ENCODE data around the gene SMIM5. TPM values are rescaled to one million over a fixed set of nuclear protein-coding genes. Genes with fewer than 3 reads are reported as not detected.

The SMIM5 gene
- polyA plus RNA-seq, 1 donor from 2014 or later, result 0.59 TPM

DNA sequence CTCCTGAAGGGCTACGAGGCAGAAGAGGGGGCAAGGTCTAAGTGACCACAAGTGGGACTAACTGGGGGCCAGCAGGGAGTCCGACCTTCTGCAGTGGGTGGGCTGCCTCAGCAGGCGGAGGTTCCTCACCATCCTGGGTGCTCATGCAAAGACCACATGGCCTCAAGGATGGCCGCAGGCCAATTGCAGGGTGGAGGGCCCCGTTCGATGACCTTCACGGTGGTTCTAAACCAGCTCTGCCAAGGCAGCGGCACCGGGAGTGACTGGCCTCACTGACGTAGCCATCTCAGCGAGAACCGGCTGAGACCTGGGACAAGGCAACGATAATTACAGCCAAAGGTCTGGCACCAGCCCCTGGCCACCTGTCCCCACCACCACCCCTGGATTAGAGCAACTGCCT lies 5.7 kb downstream of the SMIM5 start:
- no peaks in the 10 kb centered on the region for H3K9me3 ChIP-seq (ENCODE audit: low read length)
- H3K27ac ChIP-seq (ENCODE audit: low read length), result no peak overlapping the region
- TF ChIP-seq POLR2AphosphoS5 (IDR thresholded peaks at IDR 0.05) (no peak), RAD21 (conservative IDR thresholded peaks at IDR 0.05) (no peak), TAF1 (IDR thresholded peaks at IDR 0.05; ENCODE audit: low read depth) (no peak), MXI1 (conservative IDR thresholded peaks at IDR 0.05; ENCODE audit: poor library complexity, severe bottlenecking) (no peak), SMC3 (conservative IDR thresholded peaks at IDR 0.05; ENCODE audit: poor library complexity) (no peak), EP300 (conservative IDR thresholded peaks at IDR 0.05; ENCODE audit: poor library complexity, severe bottlenecking) (no peak)
- TF ChIP-seq, protein P1, sequence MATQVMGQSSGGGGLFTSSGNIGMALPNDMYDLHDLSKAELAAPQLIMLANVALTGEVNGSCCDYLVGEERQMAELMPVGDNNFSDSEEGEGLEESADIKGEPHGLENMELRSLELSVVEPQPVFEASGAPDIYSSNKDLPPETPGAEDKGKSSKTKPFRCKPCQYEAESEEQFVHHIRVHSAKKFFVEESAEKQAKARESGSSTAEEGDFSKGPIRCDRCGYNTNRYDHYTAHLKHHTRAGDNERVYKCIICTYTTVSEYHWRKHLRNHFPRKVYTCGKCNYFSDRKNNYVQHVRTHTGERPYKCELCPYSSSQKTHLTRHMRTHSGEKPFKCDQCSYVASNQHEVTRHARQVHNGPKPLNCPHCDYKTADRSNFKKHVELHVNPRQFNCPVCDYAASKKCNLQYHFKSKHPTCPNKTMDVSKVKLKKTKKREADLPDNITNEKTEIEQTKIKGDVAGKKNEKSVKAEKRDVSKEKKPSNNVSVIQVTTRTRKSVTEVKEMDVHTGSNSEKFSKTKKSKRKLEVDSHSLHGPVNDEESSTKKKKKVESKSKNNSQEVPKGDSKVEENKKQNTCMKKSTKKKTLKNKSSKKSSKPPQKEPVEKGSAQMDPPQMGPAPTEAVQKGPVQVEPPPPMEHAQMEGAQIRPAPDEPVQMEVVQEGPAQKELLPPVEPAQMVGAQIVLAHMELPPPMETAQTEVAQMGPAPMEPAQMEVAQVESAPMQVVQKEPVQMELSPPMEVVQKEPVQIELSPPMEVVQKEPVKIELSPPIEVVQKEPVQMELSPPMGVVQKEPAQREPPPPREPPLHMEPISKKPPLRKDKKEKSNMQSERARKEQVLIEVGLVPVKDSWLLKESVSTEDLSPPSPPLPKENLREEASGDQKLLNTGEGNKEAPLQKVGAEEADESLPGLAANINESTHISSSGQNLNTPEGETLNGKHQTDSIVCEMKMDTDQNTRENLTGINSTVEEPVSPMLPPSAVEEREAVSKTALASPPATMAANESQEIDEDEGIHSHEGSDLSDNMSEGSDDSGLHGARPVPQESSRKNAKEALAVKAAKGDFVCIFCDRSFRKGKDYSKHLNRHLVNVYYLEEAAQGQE (IDR thresholded peaks at IDR 0.05; ENCODE audit: borderline replicate concordance), result no peak

DNA sequence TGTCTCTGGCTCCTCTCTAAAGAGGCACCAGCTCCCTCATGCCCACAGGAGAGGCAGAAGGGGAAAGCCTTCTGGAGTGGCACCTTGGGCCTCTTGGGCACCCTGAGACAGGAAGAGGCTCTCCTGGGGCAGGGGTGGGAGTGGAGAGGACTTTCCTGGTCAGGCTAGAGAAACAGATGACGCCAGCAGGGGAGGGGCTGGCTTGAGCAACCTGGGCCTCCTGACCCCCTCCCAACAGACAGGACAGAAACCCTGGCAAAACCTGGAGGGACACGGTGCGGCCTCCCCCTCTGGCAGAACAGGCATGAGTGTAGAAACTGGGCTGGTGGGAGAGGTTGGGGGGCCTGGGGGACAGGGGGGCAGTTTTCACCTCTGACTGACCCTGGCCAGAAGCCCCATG lies 6.1 kb downstream of the SMIM5 start:
- no peak overlapping the region for H3K9ac ChIP-seq (ENCODE audit: low read length)
- H3K4me2 ChIP-seq (ENCODE audit: low read length), result no peak overlapping the region
- H3K36me3 ChIP-seq (ENCODE audit: insufficient read depth, low read length), result no peaks in the 10 kb centered on the region
- H3K27ac ChIP-seq (ENCODE audit: low read length), result no peak overlapping the region
- H3K27me3 ChIP-seq (ENCODE audit: insufficient read depth, low read depth, low read length), result no peaks in the 10 kb centered on the region
- TF ChIP-seq, protein P2, sequence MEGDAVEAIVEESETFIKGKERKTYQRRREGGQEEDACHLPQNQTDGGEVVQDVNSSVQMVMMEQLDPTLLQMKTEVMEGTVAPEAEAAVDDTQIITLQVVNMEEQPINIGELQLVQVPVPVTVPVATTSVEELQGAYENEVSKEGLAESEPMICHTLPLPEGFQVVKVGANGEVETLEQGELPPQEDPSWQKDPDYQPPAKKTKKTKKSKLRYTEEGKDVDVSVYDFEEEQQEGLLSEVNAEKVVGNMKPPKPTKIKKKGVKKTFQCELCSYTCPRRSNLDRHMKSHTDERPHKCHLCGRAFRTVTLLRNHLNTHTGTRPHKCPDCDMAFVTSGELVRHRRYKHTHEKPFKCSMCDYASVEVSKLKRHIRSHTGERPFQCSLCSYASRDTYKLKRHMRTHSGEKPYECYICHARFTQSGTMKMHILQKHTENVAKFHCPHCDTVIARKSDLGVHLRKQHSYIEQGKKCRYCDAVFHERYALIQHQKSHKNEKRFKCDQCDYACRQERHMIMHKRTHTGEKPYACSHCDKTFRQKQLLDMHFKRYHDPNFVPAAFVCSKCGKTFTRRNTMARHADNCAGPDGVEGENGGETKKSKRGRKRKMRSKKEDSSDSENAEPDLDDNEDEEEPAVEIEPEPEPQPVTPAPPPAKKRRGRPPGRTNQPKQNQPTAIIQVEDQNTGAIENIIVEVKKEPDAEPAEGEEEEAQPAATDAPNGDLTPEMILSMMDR (IDR thresholded peaks at IDR 0.05; ENCODE audit: poor library complexity, severe bottlenecking), result no peak
- TF ChIP-seq TAF1 (IDR thresholded peaks at IDR 0.05; ENCODE audit: low read depth) (no peak), EZH2 (IDR thresholded peaks at IDR 0.05; ENCODE audit: borderline replicate concordance, insufficient read depth, low read length, poor library complexity, severe bottlenecking) (no peak), POLR2AphosphoS5 (IDR thresholded peaks at IDR 0.05) (no peak)
- H3K9me3 ChIP-seq (ENCODE audit: low read length), result no peaks in the 10 kb centered on the region
- no peak overlapping the region for H3K4me3 ChIP-seq (ENCODE audit: low read length)
- H3K79me2 ChIP-seq (replicated peaks; ENCODE audit: insufficient read depth, low read length), result no peaks in the 10 kb centered on the region
- no peaks in the 10 kb centered on the region for H4K20me1 ChIP-seq (ENCODE audit: insufficient read depth)
- H3K9me2 ChIP-seq (ENCODE audit: insufficient read depth, low read length), result no peaks in the 10 kb centered on the region
- H2AFZ ChIP-seq (ENCODE audit: low read depth, low read length), result no peak overlapping the region
- H3F3A ChIP-seq (ENCODE audit: insufficient read depth, low read length, poor library complexity, severe bottlenecking), result no peaks in the 10 kb centered on the region

More for the DNA sequence above, 5.7 kb downstream of the SMIM5 start:
- Histone ChIP-seq H3K36me3 (ENCODE audit: insufficient read depth, low read length) (no peaks in the 10 kb centered on the region), H3K9ac (ENCODE audit: low read length) (no peak overlapping the region), H3K27me3 (ENCODE audit: insufficient read depth, low read depth, low read length) (no peaks in the 10 kb centered on the region), H4K20me1 (ENCODE audit: insufficient read depth) (no peaks in the 10 kb centered on the region), H2AFZ (ENCODE audit: low read depth, low read length) (no peak overlapping the region), H3F3A (ENCODE audit: insufficient read depth, low read length, poor library complexity, severe bottlenecking) (no peaks in the 10 kb centered on the region), H3K79me2 (replicated peaks; ENCODE audit: insufficient read depth, low read length) (no peaks in the 10 kb centered on the region), H3K4me2 (ENCODE audit: low read length) (no peak overlapping the region), H3K4me3 (ENCODE audit: low read length) (no peak overlapping the region), H3K9me2 (ENCODE audit: insufficient read depth, low read length) (no peaks in the 10 kb centered on the region)
